H9 (cell line): ENCODE data around the gene GFY. TPM values are rescaled to one million over a fixed set of nuclear protein-coding genes. Genes with fewer than 3 reads are reported as not detected.

Experiments
- DNase-seq: peaks from one replicate; pipeline ENCODE4 v3.0.0-alpha.2; 2017
- H2AFZ ChIP-seq: one replicate; pipeline ENCODE4 v1.6.1; 2013; ENCODE audit warnings: mild to moderate bottlenecking, low read length, control low read depth, moderate library complexity
- H2AK5ac ChIP-seq: 2 replicates; pipeline ENCODE4 v1.6.1; 2013; ENCODE audit warnings: low read length, control low read depth, mixed read lengths; ENCODE audit not compliant: insufficient read length
- H2BK120ac ChIP-seq: one replicate; pipeline ENCODE4 v1.6.1; 2013; ENCODE audit warnings: low read depth, mild to moderate bottlenecking, low read length, control low read depth, inconsistent platforms; ENCODE audit not compliant: poor library complexity, severe bottlenecking
- H2BK12ac ChIP-seq: 2 replicates; pipeline ENCODE4 v1.6.1; 2013; ENCODE audit warnings: low read length, control low read depth, mixed read lengths, low read depth; ENCODE audit not compliant: insufficient read length
- H2BK15ac ChIP-seq: 2 replicates; pipeline ENCODE4 v1.6.1; 2013; ENCODE audit warnings: low read depth, low read length, control low read depth
- H2BK20ac ChIP-seq: one replicate; pipeline ENCODE4 v1.6.1; 2013; ENCODE audit warnings: low read depth, mild to moderate bottlenecking, low read length, control low read depth, inconsistent platforms; ENCODE audit not compliant: poor library complexity, severe bottlenecking
- H2BK5ac ChIP-seq: 2 replicates; pipeline ENCODE4 v1.6.1; 2013; ENCODE audit warnings: low read length, control low read depth, mixed read lengths; ENCODE audit not compliant: insufficient read length
- H3K14ac ChIP-seq: 2 replicates; pipeline ENCODE4 v1.6.1; 2013; ENCODE audit warnings: low read length, control low read depth; ENCODE audit not compliant: insufficient read depth
- H3K18ac ChIP-seq: 2 replicates; pipeline ENCODE4 v1.6.1; 2013; ENCODE audit warnings: low read depth, mild to moderate bottlenecking, mixed read lengths, low read length, control low read depth; ENCODE audit not compliant: insufficient read length
- H3K23ac ChIP-seq: 2 replicates; pipeline ENCODE4 v1.6.1; 2013; ENCODE audit warnings: low read length, control low read depth, mixed read lengths, low read depth; ENCODE audit not compliant: insufficient read length
- H3K23me2 ChIP-seq: 2 replicates; pipeline ENCODE4 v1.6.1; 2013; ENCODE audit warnings: low read depth, mild to moderate bottlenecking, mixed read lengths, low read length, control low read depth; ENCODE audit not compliant: insufficient read length, poor library complexity, severe bottlenecking
- H3K27ac ChIP-seq: 2 replicates; pipeline ENCODE4 v1.5.1; 2013; ENCODE audit warnings: low read length, control low read depth, mixed read lengths, low read depth; ENCODE audit not compliant: insufficient read length
- H3K27me3 ChIP-seq: 2 replicates; pipeline ENCODE4 v1.6.1; 2013; ENCODE audit warnings: low read length, control low read depth, inconsistent platforms; ENCODE audit not compliant: insufficient read depth
- H3K4ac ChIP-seq: 2 replicates; pipeline ENCODE4 v1.6.1; 2013; ENCODE audit warnings: low read depth, mild to moderate bottlenecking, control low read depth, inconsistent platforms, low read length, moderate library complexity
- H3K4me1 ChIP-seq: 2 replicates; pipeline ENCODE4 v1.6.1; 2013; ENCODE audit warnings: low read length, control low read depth, inconsistent platforms; ENCODE audit not compliant: insufficient read depth
- H3K4me2 ChIP-seq: 2 replicates; pipeline ENCODE4 v1.6.1; 2013; ENCODE audit warnings: low read length, control low read depth, mixed read lengths; ENCODE audit not compliant: insufficient read length, insufficient read depth
- H3K56ac ChIP-seq: 2 replicates; pipeline ENCODE4 v1.6.1; 2013; ENCODE audit warnings: low read depth, mild to moderate bottlenecking, mixed read lengths, low read length, control low read depth; ENCODE audit not compliant: insufficient read length
- H3K79me1 ChIP-seq: 2 replicates; pipeline ENCODE4 v1.6.1; 2013; ENCODE audit warnings: low read depth, mild to moderate bottlenecking, moderate library complexity, low read length, control low read depth, inconsistent platforms; ENCODE audit not compliant: insufficient read depth, poor library complexity, severe bottlenecking
- H3K79me2 ChIP-seq: 2 replicates; pipeline ENCODE4 v1.6.1; 2013; ENCODE audit warnings: low read length, control low read depth, inconsistent platforms; ENCODE audit not compliant: insufficient read depth
- H3K9ac ChIP-seq: 2 replicates; pipeline ENCODE4 v1.6.1; 2013; ENCODE audit warnings: low read length, control low read depth, mixed read lengths; ENCODE audit not compliant: insufficient read length; ENCODE audit errors: extremely low read depth
- H3K9me3 ChIP-seq: one replicate; pipeline ENCODE4 v1.6.1; 2013; ENCODE audit warnings: low read depth, low read length, inconsistent platforms; ENCODE audit not compliant: control insufficient read depth
- H3T11ph ChIP-seq: one replicate; pipeline ENCODE4 v1.6.1; 2013; ENCODE audit warnings: mild to moderate bottlenecking, low read length, control low read depth, inconsistent platforms
- H4K20me1 ChIP-seq: one replicate; pipeline ENCODE4 v1.6.1; 2013; ENCODE audit not compliant: control insufficient read depth, insufficient read length, insufficient read depth
- H4K5ac ChIP-seq: 2 replicates; pipeline ENCODE4 v1.6.1; 2013; ENCODE audit warnings: low read depth, mild to moderate bottlenecking, mixed read lengths, low read length, control low read depth; ENCODE audit not compliant: insufficient read length
- H4K8ac ChIP-seq: replicated peaks from 2 replicates; pipeline ENCODE4 v1.6.1; 2013; ENCODE audit warnings: low read length, control low read depth, mixed read lengths, low read depth; ENCODE audit not compliant: insufficient read length
- H4K91ac ChIP-seq: 2 replicates; pipeline ENCODE4 v1.6.1; 2013; ENCODE audit warnings: low read depth, mild to moderate bottlenecking, moderate library complexity, mixed read lengths, low read length, control low read depth; ENCODE audit not compliant: insufficient read length
- H3K27ac Mint-ChIP-seq, 3 experiments: 2 replicates in 2 of 3; 3 replicates in 1 of 3; pipeline ENCODE4 v1.8.0; 2020 to 2021; ENCODE audit warnings: mixed read lengths in 3 of 3, mild to moderate bottlenecking in 1 of 3, moderate library complexity in 1 of 3
- H3K27me3 Mint-ChIP-seq: 2 replicates; pipeline ENCODE4 v1.8.0; 2021; ENCODE audit warnings: low read depth, mild to moderate bottlenecking, moderate library complexity, mixed read lengths
- H3K36me3 Mint-ChIP-seq, 3 experiments: 2 replicates in 2 of 3; 3 replicates in 1 of 3; pipeline ENCODE4 v1.8.0; 2020 to 2021; ENCODE audit warnings: low read depth in 3 of 3, mixed read lengths in 3 of 3; ENCODE audit not compliant: insufficient read depth in 1 of 3
- H3K4me1 Mint-ChIP-seq, 2 experiments: 2 replicates each; pipeline ENCODE4 v1.8.0; 2020; ENCODE audit warnings: mixed read lengths in 2 of 2
- H3K4me3 Mint-ChIP-seq, 2 experiments: 2 replicates in 1 of 2; 3 replicates in 1 of 2; pipeline ENCODE4 v1.8.0; 2020 to 2021; ENCODE audit warnings: mild to moderate bottlenecking in 2 of 2, mixed read lengths in 2 of 2, moderate library complexity in 1 of 2
- H3K9me3 Mint-ChIP-seq, 2 experiments: 2 replicates in 1 of 2; 3 replicates in 1 of 2; pipeline ENCODE4 v1.8.0; 2020; ENCODE audit warnings: mild to moderate bottlenecking in 2 of 2, mixed read lengths in 2 of 2, moderate library complexity in 1 of 2
- CTCF ChIP-seq: fragments of 200-600 bp; sonication (generic); conservative IDR thresholded peaks from 3 replicates; pipeline ENCODE4 v1.8.0; 2021; ENCODE audit warnings: antibody characterized with exemption, mild to moderate bottlenecking
- WGBS: extraction: QIAGEN DNeasy Blood & Tissue Kit; methylation state at CpG from one replicate; pipeline ENCODE4 v1.1.7; 2013; ENCODE audit warnings: missing lambda C conversion rate, low lambda C conversion rate, mixed read lengths; ENCODE audit not compliant: insufficient read length; ENCODE audit errors: extremely low coverage; 5-methylcytosine and 5-hydroxymethylcytosine counted together
- total RNA-seq: library from RNA; stranded (reverse); gene quantifications from 2 replicates; pipeline ENCODE4 v1.2.1, GENCODE V29; 2021

Gene GFY
- total RNA-seq, 1 experiment from 2014 or later = 1.3 TPM

- Histone ChIP-seq H3K27ac (no peak overlapping the region), H4K5ac (no peak overlapping the region), H3K79me1 (no peaks in the 10 kb centered on the region), H3K23me2 (no peaks in the 10 kb centered on the region), H3K56ac (no peak overlapping the region), H2BK5ac (no peak overlapping the region), H3K14ac (no peak overlapping the region), H3K23ac (no peak overlapping the region), H4K20me1 (no peaks in the 10 kb centered on the region), H2BK15ac (no peak overlapping the region), H3K9ac (no peak overlapping the region), H3K9me3 (no peaks in the 10 kb centered on the region), H3K4ac (no peak overlapping the region), H3T11ph (no peak overlapping the region), H3K4me2 (no peak overlapping the region), H3K4me1 (no peaks in the 10 kb centered on the region), H4K91ac (no peak overlapping the region), H2AFZ (no peak overlapping the region), H2BK12ac (no peak overlapping the region), H3K79me2 (no peaks in the 10 kb centered on the region), H4K8ac (no peak overlapping the region), H2AK5ac (no peak overlapping the region), H3K18ac (no peak overlapping the region), H2BK120ac (no peak overlapping the region), H3K27me3 (no peaks in the 10 kb centered on the region), H2BK20ac (no peak overlapping the region)
- Mint-ChIP-seq H3K27me3 (no peaks in the 10 kb centered on the region), H3K4me1 (peaks cover 6 to 10% of the 10 kb centered on the region in 2 experiments), H3K36me3 (peaks cover 16 to 25% (median 24%) of the 10 kb centered on the region in 3 experiments; a peak in 6 of 7 replicates), H3K27ac (no peak overlapping the region), H3K4me3 (no peak overlapping the region), H3K9me3 (no peaks in the 10 kb centered on the region)
- no peak for TF ChIP-seq CTCF
- DNase-seq = no peak
- no CpG with 5 or more reads among the region's 3 CpGs for whole genome bisulfite sequencing
These were observed 40.2 kb downstream of the GFY start for GRCh38 chr19:49465371-49465770.
